Glutamatergic neuron (in vitro differentiated cells): ENCODE data around the gene CDH4. TPM values are rescaled to one million over a fixed set of nuclear protein-coding genes. Genes with fewer than 3 reads are reported as not detected.

Source experiments
- DNase-seq: peaks from one replicate; pipeline ENCODE4 v3.0.0; 2022
- H3K27ac Mint-ChIP-seq: one replicate; pipeline ENCODE4 v1.8.0; 2020; ENCODE audit warnings: mild to moderate bottlenecking, mixed read lengths, inconsistent platforms; ENCODE audit not compliant: unreplicated experiment
- H3K27me3 Mint-ChIP-seq: one replicate; pipeline ENCODE4 v1.8.0; 2020; ENCODE audit warnings: mild to moderate bottlenecking, moderate library complexity, mixed read lengths, inconsistent platforms; ENCODE audit not compliant: unreplicated experiment
- H3K36me3 Mint-ChIP-seq: one replicate; pipeline ENCODE4 v1.8.0; 2020; ENCODE audit warnings: mild to moderate bottlenecking, mixed read lengths, inconsistent platforms; ENCODE audit not compliant: unreplicated experiment
- H3K4me1 Mint-ChIP-seq: one replicate; pipeline ENCODE4 v1.8.0; 2020; ENCODE audit warnings: mild to moderate bottlenecking, low read depth, mixed read lengths, inconsistent platforms; ENCODE audit not compliant: unreplicated experiment
- H3K4me3 Mint-ChIP-seq: one replicate; pipeline ENCODE4 v1.8.0; 2020; ENCODE audit warnings: mild to moderate bottlenecking, mixed read lengths, inconsistent platforms; ENCODE audit not compliant: unreplicated experiment
- H3K9me3 Mint-ChIP-seq: one replicate; pipeline ENCODE4 v1.8.0; 2020; ENCODE audit warnings: mild to moderate bottlenecking, moderate library complexity, mixed read lengths, inconsistent platforms; ENCODE audit not compliant: unreplicated experiment
- CTCF ChIP-seq: fragments of 200-600 bp; sonication (generic); IDR thresholded peaks from one replicate; pipeline ENCODE4 v1.5.0; 2021; ENCODE audit not compliant: partially characterized antibody, unreplicated experiment
- total RNA-seq: library from RNA; stranded (reverse); fragmentation: NEBNext Ultra II Directional; extraction: Animal tissue kit (Norgen Biotek cat#: 25700); gene quantifications from one replicate; pipeline ENCODE4 v1.2.1, GENCODE V29; 2021; ENCODE audit not compliant: unreplicated experiment

Gene CDH4
- total RNA-seq, 1 donor from 2014 or later = 1.2 TPM

DNA sequence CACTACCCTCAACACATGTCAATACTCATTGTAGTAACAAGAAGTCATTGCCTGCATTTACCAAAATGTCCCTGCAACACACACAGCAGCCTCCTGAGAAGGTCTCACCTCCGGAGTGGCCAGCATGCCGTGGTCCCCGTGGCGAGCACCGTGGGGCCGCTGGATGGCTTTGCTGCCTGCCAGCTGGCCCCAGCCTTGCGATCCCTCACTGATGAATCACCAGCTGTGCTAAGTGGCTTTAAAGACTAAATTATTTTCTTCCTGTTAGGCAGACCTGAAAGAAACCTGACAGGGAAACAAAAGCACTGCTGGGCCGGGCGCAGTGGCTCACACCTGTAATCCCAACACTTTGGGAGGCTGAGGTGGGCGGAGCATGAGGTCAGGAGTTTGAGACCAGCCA, 306.7 kb downstream of the CDH4 start:
- no peak overlapping the region for H3K27ac Mint-ChIP-seq
- H3K36me3 Mint-ChIP-seq = no peaks in the 10 kb centered on the region
- peaks cover 3% of the 10 kb centered on the region for H3K9me3 Mint-ChIP-seq
- peaks cover 3% of the 10 kb centered on the region for H3K27me3 Mint-ChIP-seq
- no peak overlapping the region for H3K4me3 Mint-ChIP-seq
- H3K4me1 Mint-ChIP-seq = no peaks in the 10 kb centered on the region
- DNase-seq = no peak
- no peak for TF ChIP-seq CTCF

GRCh38 chr20:61559706-61560315, 307.8 kb downstream of the CDH4 start:
- no peak for TF ChIP-seq CTCF
- Mint-ChIP-seq H3K36me3 (no peaks in the 10 kb centered on the region), H3K27ac (no peak overlapping the region), H3K4me1 (no peaks in the 10 kb centered on the region), H3K27me3 (peaks cover 3% of the 10 kb centered on the region), H3K9me3 (peaks cover 3% of the 10 kb centered on the region), H3K4me3 (no peak overlapping the region)
- no peak for DNase-seq

DNA sequence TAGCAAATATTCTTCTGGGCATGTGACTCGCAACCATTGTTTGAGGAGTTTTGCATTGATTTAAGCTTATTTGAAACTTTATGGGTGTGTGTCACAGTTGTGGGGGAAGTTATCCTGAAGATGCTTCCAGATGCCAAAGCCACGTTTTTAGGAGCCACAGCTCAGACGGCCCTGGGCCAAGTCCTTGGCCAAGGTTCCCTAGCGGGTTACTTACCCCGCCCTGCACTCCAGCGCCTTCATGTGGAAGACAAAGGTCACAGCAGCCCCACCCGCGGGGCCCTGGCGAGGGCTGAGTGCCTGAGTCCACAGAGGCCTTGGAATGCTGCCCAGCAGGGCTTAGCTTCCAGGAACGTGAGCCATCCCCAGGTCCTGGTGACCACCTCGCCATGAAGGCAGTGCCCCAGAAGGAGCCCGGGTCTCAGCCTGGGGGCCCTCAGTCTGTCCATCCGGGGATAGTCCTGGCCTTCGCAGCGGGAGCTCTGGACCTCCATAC, 308.3 kb downstream of the CDH4 start:
- no peak for DNase-seq
- Mint-ChIP-seq H3K27me3 (peaks cover 3% of the 10 kb centered on the region), H3K27ac (no peak overlapping the region), H3K4me1 (no peaks in the 10 kb centered on the region), H3K4me3 (no peak overlapping the region), H3K36me3 (no peaks in the 10 kb centered on the region), H3K9me3 (peaks cover under 1% of the 10 kb centered on the region)
- no peak for TF ChIP-seq CTCF

- Mint-ChIP-seq H3K9me3 (no peaks in the 10 kb centered on the region), H3K4me3 (no peak overlapping the region), H3K27ac (no peak overlapping the region), H3K4me1 (peaks cover 2% of the 10 kb centered on the region), H3K36me3 (peaks cover 4% of the 10 kb centered on the region), H3K27me3 (peaks cover 3% of the 10 kb centered on the region)
- no peak for DNase-seq
- no peak for TF ChIP-seq CTCF
These were observed 309.2 kb downstream of the CDH4 start for GRCh38 chr20:61561111-61561830.

DNA sequence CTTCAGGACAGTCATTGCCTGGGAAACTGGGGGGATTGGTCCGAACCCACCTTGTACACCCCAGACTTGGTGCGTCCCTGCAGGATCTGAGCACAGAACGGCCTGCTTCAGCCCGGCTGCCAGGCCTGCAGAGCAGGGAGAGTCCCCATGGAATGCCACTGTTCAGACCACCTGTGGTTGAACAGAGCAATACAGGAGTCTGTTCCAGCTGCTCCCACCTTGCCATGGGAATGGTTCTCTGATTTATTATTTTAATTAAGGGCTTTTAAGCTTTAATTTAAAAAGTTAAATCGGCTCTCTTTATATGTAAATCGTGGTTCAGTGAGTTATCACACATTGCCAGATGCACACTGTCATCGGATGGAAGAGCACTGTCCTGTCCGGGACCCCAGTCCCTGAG, 310.4 kb downstream of the CDH4 start:
- no peak overlapping the region for H3K4me3 Mint-ChIP-seq
- TF ChIP-seq CTCF = no peak
- no peaks in the 10 kb centered on the region for H3K9me3 Mint-ChIP-seq
- H3K27me3 Mint-ChIP-seq = peaks cover 3% of the 10 kb centered on the region
- H3K36me3 Mint-ChIP-seq = peaks cover 8% of the 10 kb centered on the region
- DNase-seq = no peak
- H3K27ac Mint-ChIP-seq = no peak overlapping the region
- peaks cover 5% of the 10 kb centered on the region for H3K4me1 Mint-ChIP-seq
